GM23338 (cell line): ENCODE results near the gene PCDHB10. TPM values are rescaled to one million over a fixed set of nuclear protein-coding genes. Genes with fewer than 3 reads are reported as not detected.
"Not testable (repeated sequence)": the region's sequence is repeated elsewhere in the genome, so short reads cannot be mapped to it uniquely, and the experiment has no call there.

Experiments used
- ATAC-seq: fragments of 200-7000 bp; cut with Tn5 transposase; 3 replicates; pipeline ENCODE4 v1.9.1; 2020
- DNase-seq: peaks from one replicate; pipeline ENCODE4 v3.0.0-alpha.2; 2015; ENCODE audit warnings: low spot score
- H2AFZ ChIP-seq: fragments of 200-600 bp; sonication (generic); 2 replicates; pipeline ENCODE4 v1.8.0; 2016; ENCODE audit warnings: antibody characterized with exemption, mild to moderate bottlenecking, moderate library complexity
- H3F3A ChIP-seq: fragments of 200-600 bp; sonication (generic); replicated peaks from 2 replicates; pipeline ENCODE4 v1.8.0; 2017; ENCODE audit warnings: antibody characterized with exemption, mixed run types, low read depth
- H3K27ac ChIP-seq: fragments of 200-600 bp; sonication (generic); 2 replicates; pipeline ENCODE4 v1.6.1; 2016; ENCODE audit warnings: low read depth
- H3K27me3 ChIP-seq: fragments of 200-600 bp; sonication (generic); 2 replicates; pipeline ENCODE4 v1.8.0; 2016; ENCODE audit warnings: mild to moderate bottlenecking, mixed run types, moderate library complexity; ENCODE audit not compliant: insufficient read depth
- H3K36me3 ChIP-seq: fragments of 200-600 bp; sonication (generic); 2 replicates; pipeline ENCODE4 v1.8.0; 2016; ENCODE audit warnings: mild to moderate bottlenecking; ENCODE audit not compliant: insufficient read depth
- H3K4me1 ChIP-seq: fragments of 200-600 bp; sonication (generic); 2 replicates; pipeline ENCODE4 v1.8.0; 2016; ENCODE audit warnings: mild to moderate bottlenecking, moderate library complexity; ENCODE audit not compliant: insufficient read depth
- H3K4me2 ChIP-seq: fragments of 200-600 bp; sonication (generic); 2 replicates; pipeline ENCODE4 v1.7.1; 2017; ENCODE audit warnings: mixed run types
- H3K4me3 ChIP-seq: fragments of 200-600 bp; sonication (generic); 2 replicates; pipeline ENCODE4 v1.6.1; 2016; ENCODE audit warnings: mixed run types
- H3K79me2 ChIP-seq: fragments of 200-600 bp; sonication (generic); replicated peaks from 2 replicates; pipeline ENCODE4 v1.8.0; 2017; ENCODE audit warnings: mild to moderate bottlenecking; ENCODE audit not compliant: insufficient read depth
- H3K9me2 ChIP-seq: fragments of 200-600 bp; sonication (generic); 2 replicates; pipeline ENCODE4 v1.8.0; 2017; ENCODE audit not compliant: insufficient read depth
- H4K20me1 ChIP-seq: fragments of 200-600 bp; sonication (generic); replicated peaks from 2 replicates; pipeline ENCODE4 v1.8.0; 2017; ENCODE audit warnings: mild to moderate bottlenecking; ENCODE audit not compliant: insufficient read depth
- H3K27ac Mint-ChIP-seq: 2 replicates; pipeline ENCODE4 v1.8.0; 2020; ENCODE audit warnings: inconsistent platforms, mild to moderate bottlenecking, moderate library complexity, mixed read lengths
- H3K27me3 Mint-ChIP-seq: 3 replicates; pipeline ENCODE4 v1.8.0; 2022; ENCODE audit warnings: low read depth, mild to moderate bottlenecking, moderate library complexity, mixed read lengths, inconsistent platforms; ENCODE audit not compliant: insufficient read depth, poor library complexity
- H3K36me3 Mint-ChIP-seq: 3 replicates; pipeline ENCODE4 v1.8.0; 2021; ENCODE audit warnings: low read depth, mild to moderate bottlenecking, inconsistent platforms, moderate library complexity, mixed read lengths
- H3K4me1 Mint-ChIP-seq: 3 replicates; pipeline ENCODE4 v1.8.0; 2020; ENCODE audit warnings: mild to moderate bottlenecking, inconsistent platforms, mixed read lengths
- H3K4me3 Mint-ChIP-seq: 3 replicates; pipeline ENCODE4 v1.8.0; 2021; ENCODE audit warnings: moderate library complexity, mild to moderate bottlenecking, inconsistent platforms, mixed read lengths
- H3K9me3 Mint-ChIP-seq: 3 replicates; pipeline ENCODE4 v1.8.0; 2020; ENCODE audit warnings: moderate library complexity, mild to moderate bottlenecking, inconsistent platforms, mixed read lengths
- NANOG ChIP-seq: IDR thresholded peaks from 2 replicates; pipeline ENCODE4 v1.6.1; 2016; ENCODE audit warnings: antibody characterized with exemption, borderline replicate concordance
- polyA plus RNA-seq: library from polyadenylated mRNA; unstranded; fragments of >200 nt; fragmentation: Nextera tagmentation; extraction: Ambion mirVana; gene quantifications from 2 replicates; pipeline ENCODE4 v1.2.1, GENCODE V29; 2016
- total RNA-seq: library from RNA; depleted of rRNA; stranded (reverse); fragments of >200 nt; shearing (Covaris generic); gene quantifications from 2 replicates; pipeline ENCODE4 v1.2.3, GENCODE V29; 2014
- TF ChIP-seq, protein P1 (sequence below), 2 experiments: fragments of 200-600 bp in 1 of 2; sonication (generic) in 1 of 2; conservative IDR thresholded peaks; 2 replicates each; pipeline versions ENCODE4 v1.5.1 to v1.6.1; 2016 to 2017; ENCODE audit warnings: antibody characterized with exemption in 2 of 2, low read depth in 2 of 2, mild to moderate bottlenecking in 2 of 2, moderate library complexity in 1 of 2
- TF ChIP-seq, protein P2 (sequence below): fragments of 250-450 bp; sonication (Bioruptor Pico); IDR thresholded peaks from 2 replicates; pipeline ENCODE4 v1.5.0; 2020; ENCODE audit warnings: mild to moderate bottlenecking, moderate library complexity

PCDHB10 gene
- total and polyA plus RNA-seq, 2 experiments from 2014 or later = 1.6 to 2.7 TPM

DNA sequence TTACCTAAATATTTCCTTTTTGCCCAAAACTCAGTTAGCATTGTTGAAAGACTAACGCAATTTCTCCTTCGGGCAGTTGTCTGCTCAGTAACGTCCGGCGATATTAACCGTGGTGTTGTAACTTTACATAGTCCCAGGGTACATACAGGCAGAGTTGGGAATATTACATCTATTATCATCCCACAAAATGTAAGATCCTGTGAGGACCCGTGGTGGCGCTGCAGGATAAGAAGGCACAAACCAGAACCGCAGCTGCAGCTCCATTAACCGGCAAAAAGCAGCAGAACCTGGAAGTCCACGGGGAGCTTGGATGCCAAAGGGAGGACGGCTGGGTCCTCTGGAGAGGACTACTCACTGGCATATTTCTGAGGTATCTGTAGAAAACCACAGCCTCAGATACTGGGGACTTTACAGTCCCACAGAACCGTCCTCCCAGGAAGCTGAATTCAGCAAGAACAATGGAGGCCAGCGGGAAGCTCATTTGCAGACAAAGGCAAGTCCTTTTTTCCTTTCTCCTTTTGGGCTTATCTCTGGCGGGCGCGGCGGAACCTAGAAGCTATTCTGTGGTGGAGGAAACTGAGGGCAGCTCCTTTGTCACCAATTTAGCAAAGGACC lies 14.5 kb upstream of the PCDHB10 start, which contains the start of gene PCDHB8:
Gene PCDHB8, plus strand, starts transcription at position 214 of the 615 bp plus-strand sequence. Its CDS starts 245 bp downstream, at position 459.
- Histone ChIP-seq H2AFZ (0 out of 2 replicates have a peak within 1 kb of the TSS, but pooled peaks have one; percentile 2), H3K4me3 (peak within 1 kb of the TSS; percentile 31)
- H3K27ac ChIP-seq, H3K36me3 ChIP-seq, H3K9me2 ChIP-seq, H3K27me3 ChIP-seq, H3F3A ChIP-seq, H3K4me1 Mint-ChIP-seq, H3K4me2 ChIP-seq, H3K79me2 ChIP-seq, H3K4me1 ChIP-seq, H3K27me3 Mint-ChIP-seq, H3K4me3 Mint-ChIP-seq, H3K27ac Mint-ChIP-seq, H4K20me1 ChIP-seq: not testable (repeated sequence)
- DNase-seq (peak; percentile 90), ATAC-seq (peak; percentile 79)
- Mint-ChIP-seq H3K9me3 (peaks cover 19% of the 10 kb centered on the region), H3K36me3 (peaks cover 16% of the 10 kb centered on the region)
- TF ChIP-seq, protein P1, sequence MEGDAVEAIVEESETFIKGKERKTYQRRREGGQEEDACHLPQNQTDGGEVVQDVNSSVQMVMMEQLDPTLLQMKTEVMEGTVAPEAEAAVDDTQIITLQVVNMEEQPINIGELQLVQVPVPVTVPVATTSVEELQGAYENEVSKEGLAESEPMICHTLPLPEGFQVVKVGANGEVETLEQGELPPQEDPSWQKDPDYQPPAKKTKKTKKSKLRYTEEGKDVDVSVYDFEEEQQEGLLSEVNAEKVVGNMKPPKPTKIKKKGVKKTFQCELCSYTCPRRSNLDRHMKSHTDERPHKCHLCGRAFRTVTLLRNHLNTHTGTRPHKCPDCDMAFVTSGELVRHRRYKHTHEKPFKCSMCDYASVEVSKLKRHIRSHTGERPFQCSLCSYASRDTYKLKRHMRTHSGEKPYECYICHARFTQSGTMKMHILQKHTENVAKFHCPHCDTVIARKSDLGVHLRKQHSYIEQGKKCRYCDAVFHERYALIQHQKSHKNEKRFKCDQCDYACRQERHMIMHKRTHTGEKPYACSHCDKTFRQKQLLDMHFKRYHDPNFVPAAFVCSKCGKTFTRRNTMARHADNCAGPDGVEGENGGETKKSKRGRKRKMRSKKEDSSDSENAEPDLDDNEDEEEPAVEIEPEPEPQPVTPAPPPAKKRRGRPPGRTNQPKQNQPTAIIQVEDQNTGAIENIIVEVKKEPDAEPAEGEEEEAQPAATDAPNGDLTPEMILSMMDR (conservative IDR thresholded peaks at IDR 0.05; ENCODE audit: low read depth in 2 of 2) = peak; percentile 75 to 98
- TF ChIP-seq NANOG = peak; percentile 23; the same call in 1 of the 2 replicates
- TF ChIP-seq, protein P2, sequence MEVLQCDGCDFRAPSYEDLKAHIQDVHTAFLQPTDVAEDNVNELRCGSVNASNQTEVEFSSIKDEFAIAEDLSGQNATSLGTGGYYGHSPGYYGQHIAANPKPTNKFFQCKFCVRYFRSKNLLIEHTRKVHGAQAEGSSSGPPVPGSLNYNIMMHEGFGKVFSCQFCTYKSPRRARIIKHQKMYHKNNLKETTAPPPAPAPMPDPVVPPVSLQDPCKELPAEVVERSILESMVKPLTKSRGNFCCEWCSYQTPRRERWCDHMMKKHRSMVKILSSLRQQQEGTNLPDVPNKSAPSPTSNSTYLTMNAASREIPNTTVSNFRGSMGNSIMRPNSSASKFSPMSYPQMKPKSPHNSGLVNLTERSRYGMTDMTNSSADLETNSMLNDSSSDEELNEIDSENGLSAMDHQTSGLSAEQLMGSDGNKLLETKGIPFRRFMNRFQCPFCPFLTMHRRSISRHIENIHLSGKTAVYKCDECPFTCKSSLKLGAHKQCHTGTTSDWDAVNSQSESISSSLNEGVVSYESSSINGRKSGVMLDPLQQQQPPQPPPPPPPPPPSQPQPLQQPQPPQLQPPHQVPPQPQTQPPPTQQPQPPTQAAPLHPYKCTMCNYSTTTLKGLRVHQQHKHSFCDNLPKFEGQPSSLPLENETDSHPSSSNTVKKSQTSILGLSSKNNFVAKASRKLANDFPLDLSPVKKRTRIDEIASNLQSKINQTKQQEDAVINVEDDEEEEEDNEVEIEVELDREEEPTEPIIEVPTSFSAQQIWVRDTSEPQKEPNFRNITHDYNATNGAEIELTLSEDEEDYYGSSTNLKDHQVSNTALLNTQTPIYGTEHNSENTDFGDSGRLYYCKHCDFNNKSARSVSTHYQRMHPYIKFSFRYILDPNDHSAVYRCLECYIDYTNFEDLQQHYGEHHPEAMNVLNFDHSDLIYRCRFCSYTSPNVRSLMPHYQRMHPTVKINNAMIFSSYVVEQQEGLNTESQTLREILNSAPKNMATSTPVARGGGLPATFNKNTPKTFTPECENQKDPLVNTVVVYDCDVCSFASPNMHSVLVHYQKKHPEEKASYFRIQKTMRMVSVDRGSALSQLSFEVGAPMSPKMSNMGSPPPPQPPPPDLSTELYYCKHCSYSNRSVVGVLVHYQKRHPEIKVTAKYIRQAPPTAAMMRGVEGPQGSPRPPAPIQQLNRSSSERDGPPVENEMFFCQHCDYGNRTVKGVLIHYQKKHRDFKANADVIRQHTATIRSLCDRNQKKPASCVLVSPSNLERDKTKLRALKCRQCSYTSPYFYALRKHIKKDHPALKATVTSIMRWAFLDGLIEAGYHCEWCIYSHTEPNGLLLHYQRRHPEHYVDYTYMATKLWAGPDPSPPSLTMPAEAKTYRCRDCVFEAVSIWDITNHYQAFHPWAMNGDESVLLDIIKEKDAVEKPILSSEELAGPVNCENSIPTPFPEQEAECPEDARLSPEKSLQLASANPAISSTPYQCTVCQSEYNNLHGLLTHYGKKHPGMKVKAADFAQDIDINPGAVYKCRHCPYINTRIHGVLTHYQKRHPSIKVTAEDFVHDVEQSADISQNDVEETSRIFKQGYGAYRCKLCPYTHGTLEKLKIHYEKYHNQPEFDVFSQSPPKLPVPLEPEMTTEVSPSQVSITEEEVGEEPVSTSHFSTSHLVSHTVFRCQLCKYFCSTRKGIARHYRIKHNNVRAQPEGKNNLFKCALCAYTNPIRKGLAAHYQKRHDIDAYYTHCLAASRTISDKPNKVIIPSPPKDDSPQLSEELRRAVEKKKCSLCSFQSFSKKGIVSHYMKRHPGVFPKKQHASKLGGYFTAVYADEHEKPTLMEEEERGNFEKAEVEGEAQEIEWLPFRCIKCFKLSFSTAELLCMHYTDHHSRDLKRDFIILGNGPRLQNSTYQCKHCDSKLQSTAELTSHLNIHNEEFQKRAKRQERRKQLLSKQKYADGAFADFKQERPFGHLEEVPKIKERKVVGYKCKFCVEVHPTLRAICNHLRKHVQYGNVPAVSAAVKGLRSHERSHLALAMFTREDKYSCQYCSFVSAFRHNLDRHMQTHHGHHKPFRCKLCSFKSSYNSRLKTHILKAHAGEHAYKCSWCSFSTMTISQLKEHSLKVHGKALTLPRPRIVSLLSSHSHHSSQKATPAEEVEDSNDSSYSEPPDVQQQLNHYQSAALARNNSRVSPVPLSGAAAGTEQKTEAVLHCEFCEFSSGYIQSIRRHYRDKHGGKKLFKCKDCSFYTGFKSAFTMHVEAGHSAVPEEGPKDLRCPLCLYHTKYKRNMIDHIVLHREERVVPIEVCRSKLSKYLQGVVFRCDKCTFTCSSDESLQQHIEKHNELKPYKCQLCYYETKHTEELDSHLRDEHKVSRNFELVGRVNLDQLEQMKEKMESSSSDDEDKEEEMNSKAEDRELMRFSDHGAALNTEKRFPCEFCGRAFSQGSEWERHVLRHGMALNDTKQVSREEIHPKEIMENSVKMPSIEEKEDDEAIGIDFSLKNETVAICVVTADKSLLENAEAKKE (CRISPR knock-in tag) = 0 out of 2 replicates have a peak, but pooled peaks have one; percentile 7

DNA sequence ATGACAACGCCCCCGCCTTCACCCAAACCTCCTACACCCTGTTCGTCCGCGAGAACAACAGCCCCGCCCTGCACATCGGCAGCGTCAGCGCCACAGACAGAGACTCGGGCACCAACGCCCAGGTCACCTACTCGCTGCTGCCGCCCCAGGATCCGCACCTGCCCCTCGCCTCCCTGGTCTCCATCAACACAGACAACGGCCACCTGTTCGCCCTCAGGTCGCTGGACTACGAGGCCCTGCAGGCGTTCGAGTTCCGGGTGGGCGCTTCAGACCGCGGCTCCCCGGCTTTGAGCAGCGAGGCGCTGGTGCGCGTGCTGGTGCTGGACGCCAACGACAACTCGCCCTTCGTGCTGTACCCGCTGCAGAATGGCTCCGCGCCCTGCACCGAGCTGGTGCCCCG lies 12.8 kb upstream of the PCDHB10 start:
- H3K36me3 ChIP-seq, H3K4me3 ChIP-seq, DNase-seq, ATAC-seq, H2AFZ ChIP-seq, H3K27me3 Mint-ChIP-seq, H3K4me2 ChIP-seq, H3K79me2 ChIP-seq, H4K20me1 ChIP-seq, H3F3A ChIP-seq, H3K27ac ChIP-seq, H3K27ac Mint-ChIP-seq, H3K27me3 ChIP-seq, H3K4me1 Mint-ChIP-seq, H3K4me3 Mint-ChIP-seq, H3K9me2 ChIP-seq, H3K4me1 ChIP-seq: not testable (repeated sequence)
- H3K36me3 Mint-ChIP-seq = peaks cover 20% of the 10 kb centered on the region
- H3K9me3 Mint-ChIP-seq = peaks cover 22% of the 10 kb centered on the region
